ENCODE results near the gene EHD1. TPM values are rescaled to one million over a fixed set of nuclear protein-coding genes. Genes with fewer than 3 reads are reported as not detected.

Gene EHD1
- total and polyA plus RNA-seq, 5 donors: 20.8 to 35.3 (median 28.0) TPM

- H3K4me3 ChIP-seq (ENCODE audit: low read length): no peak overlapping the region
- no peaks in the 10 kb centered on the region for H3K4me1 ChIP-seq (ENCODE audit: control insufficient read depth, insufficient read depth, low read length)
- H3K27me3 ChIP-seq (ENCODE audit: control insufficient read depth, insufficient read depth): no peaks in the 10 kb centered on the region
- no peak overlapping the region for H3K27ac ChIP-seq (ENCODE audit: low read length)
- intact Hi-C loops (cut with DNase I): no loop called here
- 91% methylated on average over 39 of the region's 39 CpGs for WGBS
- H3K9me3 ChIP-seq (ENCODE audit: control insufficient read depth, low read length): no peaks in the 10 kb centered on the region
- ATAC-seq (no peak), DNase-seq (peak in 1 of 3 donors; percentile 65)
Observed at GRCh38 chr11:64909653-64910343, 31.4 kb upstream of the EHD1 start.

GRCh38 chr11:64908766-64909165 is 30.3 kb upstream of the EHD1 start:
- no peak overlapping the region for H3K4me3 ChIP-seq (ENCODE audit: low read length)
- H3K27ac ChIP-seq (ENCODE audit: low read length): no peak overlapping the region
- WGBS: 88% methylated on average over 11 of the region's 11 CpGs
- no peak for ATAC-seq
- no peaks in the 10 kb centered on the region for H3K27me3 ChIP-seq (ENCODE audit: control insufficient read depth, insufficient read depth)
- H3K9me3 ChIP-seq (ENCODE audit: control insufficient read depth, low read length): no peaks in the 10 kb centered on the region
- no peak for DNase-seq
- H3K4me1 ChIP-seq (ENCODE audit: control insufficient read depth, insufficient read depth, low read length): no peaks in the 10 kb centered on the region
- intact Hi-C loops (cut with DNase I): no loop called here

GRCh38 chr11:64906314-64906635 is 27.9 kb upstream of the EHD1 start:
- H3K4me3 ChIP-seq (ENCODE audit: low read length): no peak overlapping the region
- H3K4me1 ChIP-seq (ENCODE audit: control insufficient read depth, insufficient read depth, low read length): no peaks in the 10 kb centered on the region
- DNase-seq: peak in 1 of 3 donors; percentile 53
- H3K27ac ChIP-seq (ENCODE audit: low read length): no peak overlapping the region
- ATAC-seq: no peak
- no peaks in the 10 kb centered on the region for H3K9me3 ChIP-seq (ENCODE audit: control insufficient read depth, low read length)
- no peaks in the 10 kb centered on the region for H3K27me3 ChIP-seq (ENCODE audit: control insufficient read depth, insufficient read depth)
- 96% methylated on average over 13 of the region's 13 CpGs for WGBS
- intact Hi-C loops (cut with DNase I): no loop called here

GRCh38 chr11:64905516-64906313 is 27.3 kb upstream of the EHD1 start:
- WGBS: 94% methylated on average over 25 of the region's 25 CpGs
- Histone ChIP-seq H3K27ac (ENCODE audit: low read length) (no peak overlapping the region), H3K4me1 (ENCODE audit: control insufficient read depth, insufficient read depth, low read length) (no peaks in the 10 kb centered on the region), H3K27me3 (ENCODE audit: control insufficient read depth, insufficient read depth) (no peaks in the 10 kb centered on the region), H3K4me3 (ENCODE audit: low read length) (no peak overlapping the region), H3K9me3 (ENCODE audit: control insufficient read depth, low read length) (no peaks in the 10 kb centered on the region)
- DNase-seq (peak in 1 of 3 donors; percentile 52), ATAC-seq (peak in 1 of 2 donors; percentile 4)
- intact Hi-C loops (cut with DNase I): no loop called here

GRCh38 chr11:64903291-64903833 is 24.9 kb upstream of the EHD1 start:
- H3K4me3 ChIP-seq (ENCODE audit: low read length): no peak overlapping the region
- H3K4me1 ChIP-seq (ENCODE audit: control insufficient read depth, insufficient read depth, low read length): no peaks in the 10 kb centered on the region
- no peaks in the 10 kb centered on the region for H3K9me3 ChIP-seq (ENCODE audit: control insufficient read depth, low read length)
- no peak for ATAC-seq
- peak in 1 of 3 donors; percentile 53 for DNase-seq
- intact Hi-C loops (cut with DNase I): no loop called here
- no peak overlapping the region for H3K27ac ChIP-seq (ENCODE audit: low read length)
- no peaks in the 10 kb centered on the region for H3K27me3 ChIP-seq (ENCODE audit: control insufficient read depth, insufficient read depth)
- WGBS: 95% methylated on average over 23 of the region's 23 CpGs

- Histone ChIP-seq H3K4me3 (ENCODE audit: low read length) (no peak overlapping the region), H3K27me3 (ENCODE audit: control insufficient read depth, insufficient read depth) (no peaks in the 10 kb centered on the region), H3K4me1 (ENCODE audit: control insufficient read depth, insufficient read depth, low read length) (no peaks in the 10 kb centered on the region), H3K9me3 (ENCODE audit: control insufficient read depth, low read length) (no peaks in the 10 kb centered on the region), H3K27ac (ENCODE audit: low read length) (no peak overlapping the region)
- intact Hi-C loops (cut with DNase I): no loop called here
- DNase-seq (peak in 1 of 3 donors; percentile 53), ATAC-seq (no peak)
- WGBS: 91% methylated on average over 30 of the region's 30 CpGs
Observed at GRCh38 chr11:64902102-64902900, 23.9 kb upstream of the EHD1 start.

- ATAC-seq (no peak), DNase-seq (no peak)
- H3K27me3 ChIP-seq (ENCODE audit: control insufficient read depth, insufficient read depth): no peaks in the 10 kb centered on the region
- no peak overlapping the region for H3K4me3 ChIP-seq (ENCODE audit: low read length)
- H3K27ac ChIP-seq (ENCODE audit: low read length): no peak overlapping the region
- intact Hi-C loops (cut with DNase I): no loop called here
- 94% methylated on average over 17 of the region's 17 CpGs for whole genome bisulfite sequencing
- no peaks in the 10 kb centered on the region for H3K4me1 ChIP-seq (ENCODE audit: control insufficient read depth, insufficient read depth, low read length)
- no peaks in the 10 kb centered on the region for H3K9me3 ChIP-seq (ENCODE audit: control insufficient read depth, low read length)
Observed at GRCh38 chr11:64900774-64901173, 22.4 kb upstream of the EHD1 start.

- intact Hi-C loops (cut with DNase I): no loop called here
- Histone ChIP-seq H3K9me3 (ENCODE audit: control insufficient read depth, low read length) (no peaks in the 10 kb centered on the region), H3K4me3 (ENCODE audit: low read length) (no peak overlapping the region), H3K27me3 (ENCODE audit: control insufficient read depth, insufficient read depth) (no peaks in the 10 kb centered on the region), H3K27ac (ENCODE audit: low read length) (no peak overlapping the region), H3K4me1 (ENCODE audit: control insufficient read depth, insufficient read depth, low read length) (no peaks in the 10 kb centered on the region)
- 87% methylated on average over 14 of the region's 14 CpGs for WGBS
- no peak for ATAC-seq
- DNase-seq: no peak
Observed at GRCh38 chr11:64900263-64900678, 21.9 kb upstream of the EHD1 start.

- no peaks in the 10 kb centered on the region for H3K9me3 ChIP-seq (ENCODE audit: control insufficient read depth, low read length)
- H3K4me1 ChIP-seq (ENCODE audit: control insufficient read depth, insufficient read depth, low read length): no peaks in the 10 kb centered on the region
- intact Hi-C loops (cut with DNase I): no loop called here
- WGBS: 94% methylated on average over 19 of the region's 19 CpGs
- no peaks in the 10 kb centered on the region for H3K27me3 ChIP-seq (ENCODE audit: control insufficient read depth, insufficient read depth)
- no peak overlapping the region for H3K4me3 ChIP-seq (ENCODE audit: low read length)
- H3K27ac ChIP-seq (ENCODE audit: low read length): no peak overlapping the region
- no peak for DNase-seq
- no peak for ATAC-seq
Observed at GRCh38 chr11:64898541-64898940, 20.1 kb upstream of the EHD1 start.

GRCh38 chr11:64898076-64898445 is 19.6 kb upstream of the EHD1 start:
- DNase-seq: no peak
- Histone ChIP-seq H3K27ac (ENCODE audit: low read length) (no peak overlapping the region), H3K4me3 (ENCODE audit: low read length) (no peak overlapping the region), H3K4me1 (ENCODE audit: control insufficient read depth, insufficient read depth, low read length) (no peaks in the 10 kb centered on the region), H3K9me3 (ENCODE audit: control insufficient read depth, low read length) (no peaks in the 10 kb centered on the region), H3K27me3 (ENCODE audit: control insufficient read depth, insufficient read depth) (no peaks in the 10 kb centered on the region)
- no peak for ATAC-seq
- intact Hi-C loops (cut with DNase I): no loop called here
- WGBS: 89% methylated on average over 9 of the region's 9 CpGs
